ENCODE measurements around the gene SLC25A43.
"Not testable (repeated sequence)": the region's sequence is repeated elsewhere in the genome, so short reads cannot be mapped to it uniquely, and the experiment has no call there.

The SLC25A43 gene
- long read RNA-seq, donor 1, partial matches to known transcripts: 0 of 1 reads
- long read RNA-seq, donor 1, other reads (novel, unspliced or antisense): 0 of 1 reads
- long read RNA-seq, donor 2, partial matches to known transcripts: 0 of 1 reads
- long read RNA-seq, donor 2, other reads (novel, unspliced or antisense): 0 of 1 reads
- long read RNA-seq, donor 3: 0 reads
- long read RNA-seq, donor 4, partial matches to known transcripts: 5 of 8 reads
- long read RNA-seq, donor 4, other reads (novel, unspliced or antisense): 0 of 8 reads
- long read RNA-seq, donor 5, partial matches to known transcripts: 0 of 2 reads
- long read RNA-seq, donor 5, other reads (novel, unspliced or antisense): 0 of 2 reads
- long read RNA-seq, donor 6, partial matches to known transcripts: 0 of 2 reads
- long read RNA-seq, donor 6, other reads (novel, unspliced or antisense): 0 of 2 reads
- long read RNA-seq, donor 7, partial matches to known transcripts: 0 of 2 reads
- long read RNA-seq, donor 7, other reads (novel, unspliced or antisense): 0 of 2 reads
- long read RNA-seq, donor 8: 0 reads

DNA sequence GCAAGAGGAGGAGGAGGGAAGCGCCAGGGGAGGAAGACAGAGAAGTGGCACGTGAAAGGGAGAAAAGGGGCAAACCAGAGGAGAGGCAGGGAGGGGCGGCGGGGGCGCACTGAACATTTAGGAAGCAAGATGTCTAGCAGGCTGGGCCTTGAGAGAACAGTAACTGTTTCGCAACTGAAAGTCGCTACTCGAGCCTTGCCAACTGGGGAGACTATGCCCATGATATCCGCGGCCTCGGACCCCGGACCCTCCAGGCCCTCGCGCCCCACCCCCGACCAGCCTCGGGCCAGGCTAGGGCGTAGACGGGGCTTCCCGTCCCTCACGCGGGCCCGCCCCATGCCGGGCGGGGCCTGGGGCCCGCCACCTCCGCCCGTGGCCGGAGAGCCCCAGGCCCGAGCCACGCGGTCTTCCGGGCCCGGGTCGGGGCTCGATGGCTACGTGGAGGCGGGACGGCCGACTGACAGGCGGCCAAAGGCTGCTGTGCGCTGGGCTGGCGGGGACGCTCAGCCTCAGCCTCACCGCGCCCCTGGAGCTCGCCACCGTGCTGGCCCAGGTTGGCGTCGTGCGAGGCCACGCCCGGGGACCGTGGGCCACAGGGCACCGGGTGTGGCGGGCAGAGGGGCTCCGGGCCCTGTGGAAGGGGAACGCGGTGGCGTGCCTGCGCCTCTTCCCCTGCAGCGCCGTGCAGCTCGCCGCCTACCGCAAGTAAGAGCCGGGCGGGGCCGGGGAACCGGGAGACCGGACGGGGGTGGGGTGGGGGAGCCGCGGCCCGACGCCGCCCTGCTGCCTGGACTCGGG lies at the start of gene SLC25A43:
TSS of gene SLC25A43 (plus strand) at position 363 of the 798 bp plus-strand sequence. CDS start at position 431, 68 bp downstream.
- peak; percentile 62 for DNase-seq

DNA sequence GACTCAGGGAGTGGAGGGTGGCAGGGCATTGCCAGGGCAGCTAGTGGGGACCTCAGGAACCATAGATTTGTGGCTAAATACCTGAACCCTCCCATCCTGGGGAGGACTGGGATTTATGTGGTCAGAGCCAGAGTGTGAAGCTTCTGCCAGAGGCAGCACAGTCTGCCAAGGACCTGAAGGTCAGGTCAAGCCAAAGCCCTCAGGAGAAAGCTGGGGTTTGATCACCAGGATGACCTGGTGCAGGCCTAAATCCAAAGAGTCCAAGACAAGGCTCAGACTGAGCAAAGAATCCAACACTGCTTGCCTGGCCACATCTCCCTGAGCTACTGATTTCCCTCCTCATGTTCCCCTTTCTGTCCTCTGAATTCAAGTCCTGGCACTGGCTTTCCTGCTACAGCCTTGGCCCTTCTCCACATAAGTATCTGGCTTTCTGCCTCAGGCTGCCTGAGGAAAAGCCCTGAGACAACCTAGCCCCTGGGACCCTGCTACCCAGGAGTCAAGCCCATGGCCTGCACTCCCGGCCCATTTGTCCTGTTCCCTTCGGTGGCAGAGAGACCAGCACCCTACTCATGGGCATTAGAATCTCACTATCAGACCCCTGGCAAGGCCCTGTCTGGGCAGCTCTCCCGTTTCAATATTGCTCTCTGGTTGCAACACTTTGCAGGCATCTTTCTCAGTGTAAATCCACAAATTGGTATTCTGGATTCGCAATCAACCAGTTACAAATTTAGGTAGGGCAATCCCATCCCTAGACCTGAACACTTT lies 39.3 kb upstream of the SLC25A43 start:
- no peak for DNase-seq

DNA sequence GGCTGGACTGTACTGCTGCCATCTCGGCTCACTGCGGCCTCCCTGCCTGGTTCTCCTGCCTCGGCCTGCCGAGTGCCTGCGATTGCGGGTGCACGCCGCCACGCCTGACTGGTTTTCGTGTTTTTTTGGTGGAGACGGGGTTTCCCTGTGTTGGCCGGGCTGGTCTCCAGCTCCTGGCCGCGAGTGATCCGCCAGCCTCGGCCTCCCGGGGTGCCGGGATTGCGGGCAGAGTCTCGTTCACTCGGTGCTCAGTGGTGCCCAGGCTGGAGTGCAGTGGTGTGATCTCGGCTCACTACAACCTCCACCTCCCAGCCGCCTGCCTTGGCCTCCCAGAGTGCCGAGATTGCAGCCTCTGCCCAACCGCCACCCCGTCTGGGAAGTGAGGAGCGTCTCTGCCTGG lies 37.7 kb upstream of the SLC25A43 start:
- not testable (repeated sequence) for DNase-seq

DNA sequence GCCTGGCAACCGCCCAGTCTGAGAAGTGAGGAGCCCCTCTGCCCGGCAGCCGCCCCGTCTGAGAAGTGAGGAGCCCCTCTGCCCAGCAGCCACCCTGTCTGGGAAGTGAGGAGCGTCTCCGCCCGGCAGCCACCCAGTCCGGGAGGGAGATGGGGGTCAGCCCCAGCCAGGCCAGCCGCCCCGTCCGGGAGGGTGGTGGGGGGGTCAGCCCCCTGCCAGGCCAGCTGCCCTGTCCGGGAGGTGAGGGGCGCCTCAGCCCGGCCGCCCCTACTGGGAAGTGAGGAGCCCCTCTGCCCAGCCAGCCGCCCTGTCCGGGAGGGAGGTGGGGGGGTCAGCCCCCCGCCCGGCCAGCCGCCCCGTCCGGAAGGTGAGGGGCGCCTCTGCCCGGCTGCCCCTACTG lies 37.1 kb upstream of the SLC25A43 start:
- not testable (repeated sequence) for DNase-seq

DNA sequence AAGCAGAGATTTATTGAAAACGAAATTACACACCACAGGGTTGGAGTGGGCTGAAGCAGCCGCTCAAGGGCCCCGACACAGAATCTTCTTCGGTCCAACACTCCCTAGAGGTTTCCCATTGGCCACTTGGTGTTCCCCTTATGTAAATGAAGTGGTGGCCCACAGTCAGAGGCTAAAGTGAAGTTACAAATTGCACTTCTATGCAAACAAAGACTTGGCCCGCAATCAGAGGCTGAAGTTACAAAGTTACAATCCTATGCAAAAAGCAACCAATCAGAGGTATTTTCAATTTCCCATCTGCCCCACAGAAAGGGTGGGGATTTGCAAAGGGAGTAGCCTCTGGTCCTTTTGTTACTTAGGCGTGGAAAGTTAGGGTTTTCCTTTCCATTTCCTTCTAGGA lies 35.7 kb upstream of the SLC25A43 start:
- DNase-seq: no peak

DNA sequence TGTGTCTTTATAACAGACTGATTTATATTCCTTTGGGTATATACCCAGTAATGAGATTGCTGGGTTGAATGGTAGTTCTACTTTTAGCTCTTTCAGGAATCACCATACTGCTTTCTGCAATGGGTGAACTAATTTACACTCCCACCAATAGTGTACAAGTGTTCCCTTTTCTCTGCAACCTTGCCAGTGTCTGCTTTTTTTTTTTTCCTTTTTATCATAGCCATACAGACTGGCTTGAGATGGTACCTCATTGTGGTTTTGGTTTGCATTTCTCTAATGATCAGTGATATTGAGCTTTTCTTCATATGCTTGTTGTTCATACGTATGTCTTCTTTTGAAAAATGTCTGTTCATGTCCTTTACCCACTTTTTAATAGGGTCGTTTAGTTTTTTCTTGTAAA lies 27.3 kb upstream of the SLC25A43 start:
- DNase-seq: not testable (repeated sequence)

DNA sequence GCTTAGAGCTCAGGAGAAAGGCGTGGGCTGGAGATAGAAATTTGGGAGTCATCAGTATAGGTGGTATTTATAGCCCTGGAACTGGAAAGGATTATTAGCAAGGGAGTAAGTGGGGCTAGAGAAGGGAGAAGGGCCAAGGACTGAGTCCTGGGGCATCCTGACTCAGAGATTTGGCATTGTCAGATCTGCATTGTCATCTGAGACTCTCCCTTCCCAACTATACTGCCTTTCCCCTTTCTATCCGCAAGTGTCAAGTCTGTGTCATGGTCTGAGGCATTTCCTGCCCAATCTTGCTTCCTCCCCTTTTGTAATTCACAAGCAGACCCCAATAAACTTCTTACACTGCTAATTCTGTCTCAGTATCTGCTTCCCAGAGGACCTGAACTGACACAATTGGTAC lies 24.4 kb upstream of the SLC25A43 start:
- DNase-seq: no peak

DNA sequence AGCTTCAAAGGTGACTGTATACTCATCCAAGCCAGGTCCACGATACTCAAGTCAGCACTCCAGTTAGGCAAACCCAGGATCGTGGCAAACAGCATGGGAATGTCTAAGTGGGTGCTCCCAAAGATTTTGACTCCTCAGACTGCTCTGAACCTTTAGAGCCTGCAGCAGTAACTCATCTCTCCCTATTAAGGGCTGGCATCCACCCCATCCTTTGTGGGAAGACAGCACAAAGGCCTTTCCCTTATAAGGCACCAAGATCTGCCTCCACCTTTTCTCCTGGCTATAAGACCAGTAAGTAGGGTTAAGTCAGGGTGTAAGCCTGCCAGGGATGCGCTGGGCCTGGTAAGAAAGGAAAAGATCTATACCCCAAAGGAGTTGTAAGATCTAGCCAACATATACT lies 23.6 kb upstream of the SLC25A43 start:
- DNase-seq: no peak

DNA sequence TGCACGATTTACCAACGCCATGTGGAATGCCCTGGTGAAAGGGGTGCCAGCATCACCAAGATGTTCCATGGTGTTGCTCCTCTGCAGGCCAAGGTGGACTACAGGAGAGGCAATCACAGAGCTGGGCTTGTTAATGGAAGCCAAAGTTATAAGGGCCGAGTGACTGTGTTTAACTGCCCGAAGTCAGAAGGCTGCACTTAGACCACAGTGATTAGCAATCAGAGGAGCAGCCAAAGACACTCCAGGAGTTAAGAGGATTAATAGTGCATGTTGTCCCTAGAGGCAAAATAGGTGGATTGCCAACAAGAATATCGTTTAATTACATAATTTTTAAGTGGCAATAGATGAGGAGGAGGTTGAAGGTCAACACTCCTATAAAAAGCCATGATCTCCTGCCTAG lies 22.8 kb upstream of the SLC25A43 start:
- no peak for DNase-seq

DNA sequence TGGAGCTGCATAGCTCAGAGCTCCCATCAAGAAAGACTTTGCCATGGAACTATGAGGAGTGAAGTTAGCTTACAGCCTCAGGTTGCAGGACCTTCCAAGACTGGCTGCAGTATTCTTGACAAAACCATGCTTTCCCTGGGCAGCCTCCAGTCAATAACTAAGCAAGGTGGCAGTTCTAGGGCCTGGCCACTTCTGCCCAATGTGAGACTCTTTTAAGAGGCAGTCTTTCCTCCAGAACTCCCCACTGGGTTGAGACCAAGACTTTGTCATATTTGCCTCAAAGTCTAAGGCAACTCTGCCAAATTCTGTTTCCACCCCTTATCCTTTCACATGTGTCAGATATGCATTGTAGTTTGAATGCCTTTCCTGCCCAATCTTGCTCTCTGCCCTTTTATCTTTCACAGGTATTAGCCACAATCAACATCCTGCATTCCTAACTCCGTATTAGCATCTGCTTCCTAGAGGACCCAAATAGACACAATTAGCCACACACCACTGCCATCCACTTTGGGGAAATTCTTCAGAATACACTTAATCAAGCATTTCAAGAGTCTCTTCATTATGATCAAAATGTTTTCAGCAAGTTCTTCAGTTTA lies 17.7 kb upstream of the SLC25A43 start:
- no peak for DNase-seq

DNA sequence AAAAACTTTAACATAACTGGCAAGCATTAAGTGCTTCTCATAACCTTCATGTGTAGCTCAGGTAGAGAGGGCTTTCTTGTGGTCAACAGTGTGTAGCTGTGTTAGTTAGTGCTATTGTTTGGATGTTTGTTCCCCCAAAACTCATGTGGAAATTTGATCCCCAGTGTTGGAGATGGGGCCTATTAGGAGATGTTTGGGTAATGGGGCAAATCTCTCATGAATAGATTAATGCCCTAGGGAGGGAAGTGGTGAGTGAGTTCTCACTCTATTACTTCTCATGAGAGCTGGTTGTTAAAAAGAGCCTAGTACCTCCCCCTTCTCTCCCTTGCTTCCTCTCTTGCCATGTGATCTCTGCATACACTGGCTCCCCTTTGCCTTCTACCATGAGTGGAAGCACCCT lies 16.5 kb upstream of the SLC25A43 start:
- DNase-seq: no peak

DNA sequence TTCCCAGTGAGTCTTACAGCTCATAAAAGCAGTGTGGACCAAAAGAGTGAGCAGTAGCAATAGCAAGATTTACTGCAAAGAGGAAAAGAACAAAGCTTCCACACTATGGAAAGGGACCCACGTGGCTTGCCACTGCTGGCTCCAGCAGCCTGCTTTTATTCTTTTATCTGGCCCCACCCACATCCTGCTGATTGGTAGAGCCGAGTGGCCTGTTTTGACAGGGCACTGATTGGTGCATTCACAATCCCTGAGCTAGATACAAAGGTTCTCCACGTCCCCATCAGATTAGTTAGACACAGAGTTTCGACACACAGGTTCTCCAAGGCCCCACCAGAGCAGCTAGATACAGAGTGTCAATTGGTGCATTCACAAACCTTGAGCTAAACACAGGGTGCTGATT lies 12.5 kb upstream of the SLC25A43 start:
- DNase-seq: not testable (repeated sequence)

DNA sequence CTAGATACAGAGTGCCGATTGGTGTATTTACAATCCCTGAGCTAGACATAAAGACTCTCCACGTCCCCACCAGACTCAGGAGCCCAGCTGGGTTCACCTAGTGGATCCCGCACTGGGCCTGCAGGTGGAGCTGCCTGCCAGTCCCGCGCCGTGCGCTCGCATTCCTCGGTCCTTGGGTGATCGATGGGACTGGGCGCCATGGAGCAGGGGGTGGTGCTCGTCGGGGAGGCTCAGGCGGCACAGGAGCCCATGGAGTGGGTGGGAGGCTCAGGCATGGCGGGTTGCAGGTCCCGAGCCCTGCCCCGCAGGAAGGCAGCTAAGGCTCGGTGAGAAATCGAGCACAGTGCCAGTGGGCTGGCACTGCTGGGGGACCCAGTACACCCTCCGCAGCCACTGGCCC lies 11.7 kb upstream of the SLC25A43 start:
- not testable (repeated sequence) for DNase-seq

DNA sequence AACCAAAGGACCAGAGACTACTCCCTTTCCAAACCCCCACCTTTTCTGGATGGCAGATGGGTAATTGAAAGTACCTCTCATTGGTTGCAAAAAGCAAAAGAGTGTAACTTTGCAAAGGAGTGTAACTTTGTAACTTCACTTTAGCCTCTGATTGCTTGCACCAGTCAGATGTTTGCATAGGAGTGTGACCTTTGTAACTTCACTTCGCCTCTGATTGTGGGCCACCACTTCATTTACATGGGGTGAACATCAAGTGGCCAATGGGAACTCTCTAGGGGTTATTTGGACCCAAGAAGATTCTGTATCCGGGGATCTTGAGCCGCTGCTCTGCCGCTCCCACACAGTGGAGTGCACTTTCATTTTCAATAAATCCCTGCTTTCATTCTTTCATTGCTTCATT lies 9.9 kb upstream of the SLC25A43 start:
- no peak for DNase-seq

DNA sequence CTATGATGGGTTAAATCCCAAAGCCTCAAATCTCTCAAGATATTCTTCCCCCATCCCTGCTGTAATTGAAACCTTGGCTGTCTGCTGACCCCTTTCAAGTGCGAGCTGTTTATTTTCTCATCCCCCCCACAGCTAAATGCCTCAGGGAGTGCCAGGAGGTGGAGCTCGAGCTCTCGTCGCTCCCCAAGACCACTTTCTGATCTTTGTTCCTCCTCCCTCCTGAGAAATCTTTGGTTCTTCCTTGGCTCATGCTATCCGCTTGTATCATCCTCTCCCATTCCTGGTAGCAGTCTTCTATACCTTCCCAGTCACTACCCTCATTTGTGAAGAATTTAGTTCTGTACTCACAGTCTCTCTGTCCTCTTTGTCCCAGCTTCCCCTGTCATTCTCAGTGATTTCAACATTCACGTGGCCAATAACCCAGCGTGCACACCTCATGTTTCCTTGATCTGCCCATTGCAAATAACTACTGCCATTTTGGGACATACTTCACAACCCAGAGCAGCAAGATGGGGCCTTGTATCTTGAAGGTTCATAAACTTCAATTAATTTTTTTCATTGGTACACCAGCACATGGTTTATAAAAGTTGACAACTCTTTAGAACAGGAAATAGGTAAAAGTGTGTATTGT lies 9.2 kb upstream of the SLC25A43 start:
- peak; percentile 10 for DNase-seq

DNA sequence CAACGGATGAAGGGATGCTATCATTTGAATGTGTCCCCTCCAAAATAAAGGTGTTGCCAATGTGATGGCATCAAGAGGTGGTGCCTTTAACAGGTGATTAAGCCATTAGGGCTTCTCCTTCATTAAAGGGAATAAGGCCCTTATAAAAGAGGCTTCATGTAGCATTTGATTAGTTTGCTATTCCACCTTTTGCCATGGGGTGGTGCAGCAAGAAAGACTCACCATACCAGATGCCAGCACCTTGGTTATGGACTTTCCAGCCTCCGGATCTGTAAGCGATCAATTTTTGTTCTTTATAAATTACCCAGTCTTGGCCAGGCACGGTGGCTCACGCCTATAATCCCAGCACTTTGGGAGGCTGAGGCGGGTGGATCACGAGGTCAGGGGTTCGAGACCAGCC lies 7.9 kb upstream of the SLC25A43 start:
- no peak for DNase-seq

DNA sequence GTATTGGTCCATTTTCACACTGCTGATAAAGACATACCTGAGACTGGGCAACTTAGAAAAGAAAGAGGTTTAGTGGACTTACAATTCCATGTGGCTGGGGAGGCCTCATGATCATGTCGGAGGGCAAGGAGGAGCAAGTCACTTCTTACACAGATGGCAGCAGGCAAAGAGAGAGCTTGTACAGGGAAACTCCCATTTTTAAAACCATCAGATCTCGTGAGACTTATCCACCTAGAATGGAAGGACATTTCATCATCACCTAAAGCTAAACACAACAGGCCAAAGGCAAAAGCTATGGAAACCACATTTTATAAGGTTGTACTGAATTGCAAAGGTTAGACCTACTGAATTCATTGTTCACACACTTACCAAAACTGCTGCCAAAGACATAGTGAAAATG lies 6.0 kb upstream of the SLC25A43 start:
- DNase-seq: no peak

DNA sequence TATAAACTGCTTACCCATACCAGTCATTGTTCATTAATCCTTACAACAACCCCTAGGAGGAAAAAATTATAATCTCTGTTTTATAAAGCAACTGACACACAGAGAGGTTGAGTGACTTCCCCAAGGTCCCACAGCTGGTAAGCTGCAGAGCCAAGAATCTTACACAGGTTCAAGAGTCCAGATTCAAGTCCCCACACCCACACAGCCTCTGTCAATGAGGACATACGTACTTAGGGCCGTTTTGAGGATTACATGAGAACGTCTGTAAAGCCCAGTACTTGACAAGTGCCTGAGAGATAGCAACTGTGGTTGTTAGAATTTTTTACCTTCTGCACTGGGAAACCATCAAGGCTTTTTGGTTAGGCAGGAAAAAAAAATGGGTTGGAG lies 556 bp upstream of the SLC25A43 start:
- DNase-seq: no peak

DNA sequence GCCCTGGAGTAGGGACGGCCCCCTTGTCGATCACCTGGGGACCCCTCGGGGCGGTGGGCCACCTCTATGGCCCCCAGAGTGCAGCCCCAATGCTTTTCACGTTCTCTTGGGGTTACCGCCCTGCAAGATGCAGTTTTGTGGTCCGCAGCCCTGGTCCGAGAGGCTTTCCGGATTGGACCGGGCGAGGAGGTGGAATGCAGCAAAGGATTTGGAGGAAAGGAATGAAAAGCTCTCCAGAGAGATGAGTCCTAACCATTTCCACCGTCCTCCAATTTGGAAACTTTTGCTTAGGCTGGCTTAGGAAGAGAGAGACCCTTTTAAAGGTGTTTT lies 601 bp downstream of the SLC25A43 start:
- peak; percentile 30 for DNase-seq

DNA sequence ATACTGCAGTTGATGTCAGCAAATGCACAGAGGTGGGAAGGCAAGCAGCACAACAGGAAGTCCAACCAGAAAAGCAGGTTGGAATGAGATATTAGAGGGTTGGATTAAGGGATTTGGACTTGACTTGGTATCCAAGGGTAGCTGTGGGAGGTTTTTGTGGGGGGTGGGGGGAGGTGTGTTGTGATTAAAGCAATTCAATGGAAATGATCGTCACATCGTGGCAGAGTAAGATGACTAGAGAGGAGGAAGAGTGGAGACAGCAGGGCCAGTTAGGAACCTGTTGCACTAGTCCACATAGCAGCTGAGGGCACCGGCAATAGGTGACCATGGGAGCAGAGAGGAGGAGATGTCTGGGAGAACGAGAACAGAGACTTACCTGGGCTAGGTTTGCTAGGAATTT lies 2.4 kb downstream of the SLC25A43 start:
- no peak for DNase-seq

DNA sequence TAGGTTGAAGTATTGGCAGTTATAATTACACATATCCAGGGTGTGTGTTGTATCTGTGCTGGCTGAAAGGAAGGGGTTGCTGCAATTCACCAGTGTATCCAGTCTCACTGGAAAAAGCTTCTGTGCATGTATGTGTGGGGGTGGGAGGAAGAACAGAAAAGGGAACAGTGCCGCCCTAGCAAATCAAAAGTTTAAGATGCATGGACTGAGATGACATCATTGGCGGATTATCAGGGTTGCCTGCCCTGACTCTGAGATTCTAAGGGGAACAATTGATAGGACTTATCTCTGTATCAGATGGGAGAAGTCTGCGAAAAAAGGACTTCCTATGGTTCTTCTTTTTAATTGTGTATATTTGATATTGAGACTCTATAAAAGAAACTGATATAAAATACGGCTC lies 3.5 kb downstream of the SLC25A43 start:
- no peak for DNase-seq

DNA sequence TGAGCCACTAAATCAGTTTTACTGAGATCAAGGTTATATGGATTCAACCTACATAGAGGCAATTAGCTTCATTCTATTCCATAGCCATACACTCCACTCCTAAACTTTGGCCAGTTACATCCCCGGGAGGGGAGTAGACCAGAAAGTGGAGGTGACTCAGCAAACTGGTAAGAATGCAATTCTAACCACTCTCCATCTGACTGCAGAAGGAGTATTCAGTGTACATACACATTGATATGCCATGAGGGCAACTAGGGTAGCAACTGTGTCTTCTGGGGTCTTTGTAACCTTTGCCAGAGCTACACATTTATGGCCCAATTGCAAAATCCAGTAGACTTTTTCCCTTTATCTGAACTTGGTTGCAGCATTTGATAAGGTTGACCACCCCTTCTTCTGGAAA lies 7.6 kb downstream of the SLC25A43 start:
- no peak for DNase-seq
